Stimulated activated memory B cell treated with anti-CD40 and anti-IgM and Interleukin-4, amounts not matched to agents 10 μg/mL and 1 μg/mL and 100 μg/mL, for 72 hours (primary cell): Measurements from ENCODE around the gene METAP1D.

Experiments
- ATAC-seq: fragments of 150-1000 bp; cut with Tn5 transposase; 2 replicates; pipeline ENCODE4 v1.10.0; 2021
- H3K27ac Mint-ChIP-seq: one replicate; pipeline ENCODE4 v1.8.0; 2022; ENCODE audit warnings: mild to moderate bottlenecking, mixed read lengths
- H3K27me3 Mint-ChIP-seq: one replicate; pipeline ENCODE4 v1.8.0; 2022; ENCODE audit warnings: mixed read lengths
- H3K36me3 Mint-ChIP-seq: one replicate; pipeline ENCODE4 v1.8.0; 2022; ENCODE audit warnings: mixed read lengths
- H3K4me1 Mint-ChIP-seq: one replicate; pipeline ENCODE4 v1.8.0; 2022; ENCODE audit warnings: mixed read lengths
- H3K4me3 Mint-ChIP-seq: one replicate; pipeline ENCODE4 v1.8.0; 2022; ENCODE audit warnings: mild to moderate bottlenecking, moderate library complexity, mixed read lengths
- H3K9me3 Mint-ChIP-seq: one replicate; pipeline ENCODE4 v1.8.0; 2022; ENCODE audit warnings: mixed read lengths

Gene METAP1D

DNA sequence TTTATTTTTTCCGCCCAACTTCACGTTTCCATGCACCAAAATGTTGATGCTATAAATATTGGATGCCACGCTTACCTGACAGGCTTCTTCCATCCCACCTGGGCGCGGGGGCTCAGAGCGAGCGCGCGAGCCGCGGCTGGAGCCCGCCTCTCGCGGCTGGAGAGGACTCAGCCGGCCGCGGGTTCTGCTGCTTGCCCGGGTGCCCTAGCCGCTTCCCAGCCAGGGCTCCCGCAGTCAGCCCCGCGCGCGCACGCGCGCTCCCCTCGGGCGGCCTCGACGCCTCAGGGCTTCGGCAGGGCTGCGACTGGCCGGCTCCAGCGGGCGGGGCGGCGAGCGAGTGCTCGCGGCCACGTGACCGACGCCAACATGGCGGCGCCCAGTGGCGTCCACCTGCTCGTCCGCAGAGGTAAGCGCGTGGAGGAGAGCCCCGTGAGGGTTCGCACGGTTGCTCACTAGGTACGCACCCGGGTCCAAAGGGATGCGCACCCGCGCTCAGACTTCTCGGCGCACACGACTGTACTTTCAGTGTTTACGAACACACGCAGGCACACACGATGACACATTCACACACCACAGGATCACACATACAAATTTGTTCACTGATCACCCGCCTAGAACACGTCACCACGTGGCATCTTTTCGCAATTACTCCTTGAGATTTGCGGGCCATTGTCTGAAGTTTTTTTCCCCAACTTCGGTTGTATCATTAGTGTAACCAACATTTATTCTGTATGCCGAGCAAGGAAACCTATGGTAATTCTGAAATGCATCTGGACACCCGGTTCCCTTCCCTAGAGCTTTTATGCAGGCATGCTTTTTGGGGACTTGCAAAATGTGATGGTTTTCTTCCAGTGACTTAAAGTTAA lies at the start of gene METAP1D:
METAP1D (plus strand) TSS at position 350 of the 866 bp plus-strand sequence; CDS start at position 367, 17 bp downstream.
- Mint-ChIP-seq H3K4me3 (peak within 1 kb of the TSS; percentile 97), H3K27ac (peak within 1 kb of the TSS; percentile 95), H3K9me3 (no peaks in the 10 kb centered on the region), H3K4me1 (peaks cover 18% of the 10 kb centered on the region), H3K27me3 (no peaks in the 10 kb centered on the region), H3K36me3 (peaks cover 3% of the 10 kb centered on the region)
- ATAC-seq, result peak; percentile 99

DNA sequence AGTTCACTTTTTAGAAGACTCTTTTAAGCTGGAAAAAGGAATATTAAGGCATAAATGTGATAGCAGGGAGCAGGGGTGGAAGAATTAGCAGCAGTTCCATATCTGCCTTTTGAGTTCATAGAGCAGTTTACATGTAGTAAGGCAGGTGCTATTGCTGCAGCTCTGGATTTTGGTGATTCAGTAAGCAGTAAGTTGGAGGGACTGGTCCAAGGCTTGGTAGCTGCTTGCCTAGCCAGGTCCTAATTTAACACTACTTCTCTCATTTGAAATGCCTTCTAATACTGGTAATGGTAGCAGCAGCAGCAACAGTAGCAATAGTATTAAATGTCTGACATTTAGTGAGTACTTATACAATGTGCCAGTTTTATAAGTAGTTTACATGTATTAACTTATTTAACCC lies 47.5 kb upstream of the METAP1D start:
- H3K4me3 Mint-ChIP-seq, result no peak overlapping the region
- ATAC-seq, result no peak
- no peaks in the 10 kb centered on the region for H3K27me3 Mint-ChIP-seq
- no peaks in the 10 kb centered on the region for H3K9me3 Mint-ChIP-seq
- H3K4me1 Mint-ChIP-seq, result peaks cover 5% of the 10 kb centered on the region
- peaks cover 30% of the 10 kb centered on the region for H3K36me3 Mint-ChIP-seq
- no peak overlapping the region for H3K27ac Mint-ChIP-seq

DNA sequence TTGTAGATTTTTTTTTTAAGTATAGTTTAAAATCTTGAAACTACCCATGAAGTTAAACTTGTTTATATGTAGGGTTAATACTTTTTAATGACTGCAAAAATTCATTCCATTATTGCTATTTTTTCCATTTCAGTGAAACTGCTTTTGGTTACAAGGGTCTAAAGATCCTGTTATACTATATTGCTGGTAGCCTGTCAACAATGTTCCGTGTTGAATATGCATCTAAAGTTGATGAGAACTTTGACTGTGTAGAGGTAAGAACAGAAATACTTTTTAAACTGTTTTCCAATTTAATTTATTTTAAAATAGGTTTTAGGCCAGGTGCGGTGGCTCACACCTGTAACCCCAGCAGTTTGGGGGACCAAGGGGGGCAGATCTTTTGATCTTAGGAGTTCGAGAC lies 47.0 kb upstream of the METAP1D start:
- no peak overlapping the region for H3K27ac Mint-ChIP-seq
- no peaks in the 10 kb centered on the region for H3K9me3 Mint-ChIP-seq
- no peak for ATAC-seq
- H3K36me3 Mint-ChIP-seq, result peaks cover 34% of the 10 kb centered on the region
- H3K27me3 Mint-ChIP-seq, result no peaks in the 10 kb centered on the region
- no peak overlapping the region for H3K4me3 Mint-ChIP-seq
- peaks cover 5% of the 10 kb centered on the region for H3K4me1 Mint-ChIP-seq

DNA sequence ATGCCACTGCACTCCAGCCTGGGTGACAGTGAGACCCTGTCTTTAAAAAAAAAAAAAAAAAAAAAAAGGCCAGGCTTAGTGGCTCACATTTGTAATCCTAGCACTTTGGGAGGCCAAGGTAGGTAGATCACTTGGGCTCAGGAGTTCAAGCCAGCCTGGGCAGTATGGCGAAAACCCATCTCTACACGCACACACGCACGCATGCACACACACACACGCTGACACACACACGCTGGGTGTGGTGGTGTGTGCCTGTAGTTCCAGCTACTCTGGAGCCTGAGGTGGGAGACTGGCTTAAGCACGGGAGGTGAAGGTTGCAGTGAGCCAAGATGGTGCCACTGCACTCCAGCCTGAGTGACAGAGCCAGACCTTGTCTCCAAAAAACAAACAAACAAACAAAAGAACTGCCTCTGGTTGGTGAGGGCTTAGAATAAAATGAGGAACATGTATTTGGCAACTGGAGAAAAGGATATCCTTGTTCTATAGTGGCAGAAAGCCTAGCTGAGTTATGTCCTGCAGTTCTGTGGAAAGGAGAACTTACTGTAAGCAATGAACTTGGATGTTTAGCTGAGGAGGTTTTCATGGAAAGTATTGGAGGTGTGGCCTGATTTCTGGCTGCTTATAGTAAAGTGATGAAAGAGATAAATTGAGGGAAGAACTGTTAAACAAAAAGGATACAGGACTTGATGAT lies 43.5 kb upstream of the METAP1D start:
- no peak for ATAC-seq
- no peaks in the 10 kb centered on the region for H3K27me3 Mint-ChIP-seq

DNA sequence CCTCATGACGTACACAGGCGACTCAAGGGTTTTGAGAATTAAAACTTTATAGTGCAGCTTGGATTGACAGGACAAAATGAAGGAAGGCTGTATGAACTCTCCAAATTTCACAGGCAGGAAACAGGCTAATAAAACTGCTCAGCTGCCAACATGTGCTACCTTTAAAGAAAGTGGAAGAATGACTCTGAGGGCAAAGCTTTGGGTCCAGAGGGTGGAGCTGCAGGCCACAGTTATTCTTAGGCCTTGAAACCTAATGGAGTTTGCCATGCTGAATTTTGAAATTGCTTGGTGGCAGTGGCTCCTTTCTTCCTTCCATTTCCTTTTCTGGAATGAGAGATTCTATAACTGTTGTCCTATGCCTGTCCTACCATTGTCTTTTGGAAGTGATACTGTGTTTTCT lies 42.7 kb upstream of the METAP1D start:
- peaks cover 5% of the 10 kb centered on the region for H3K4me1 Mint-ChIP-seq
- no peak overlapping the region for H3K4me3 Mint-ChIP-seq
- H3K9me3 Mint-ChIP-seq, result no peaks in the 10 kb centered on the region
- H3K36me3 Mint-ChIP-seq, result peaks cover 47% of the 10 kb centered on the region
- H3K27ac Mint-ChIP-seq, result no peak overlapping the region
- no peak for ATAC-seq
- H3K27me3 Mint-ChIP-seq, result no peaks in the 10 kb centered on the region

More for the DNA sequence above, 43.5 kb upstream of the METAP1D start:
- H3K9me3 Mint-ChIP-seq, result no peaks in the 10 kb centered on the region
- no peak overlapping the region for H3K27ac Mint-ChIP-seq
- no peak overlapping the region for H3K4me3 Mint-ChIP-seq
- peaks cover 5% of the 10 kb centered on the region for H3K4me1 Mint-ChIP-seq
- peaks cover 47% of the 10 kb centered on the region for H3K36me3 Mint-ChIP-seq

DNA sequence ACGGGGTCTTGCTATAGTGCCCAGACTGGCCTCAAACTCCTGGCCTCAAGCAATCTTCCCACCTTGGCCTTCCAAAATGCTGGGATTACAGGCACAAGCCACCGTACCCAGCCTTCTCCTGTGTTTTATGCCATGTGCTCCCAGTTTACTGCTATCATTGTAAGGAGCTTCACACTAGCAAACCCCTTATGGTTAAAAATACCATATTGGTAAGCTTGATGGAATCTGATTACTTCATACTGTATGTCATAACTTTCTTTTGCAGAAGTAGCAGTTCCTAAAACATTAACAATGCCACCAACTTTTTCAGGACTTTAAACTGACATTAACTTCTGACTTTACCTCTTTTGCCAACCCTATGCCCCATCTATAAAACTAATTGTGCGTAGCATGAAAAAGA lies 41.3 kb upstream of the METAP1D start:
- Mint-ChIP-seq H3K36me3 (peaks cover 47% of the 10 kb centered on the region), H3K27ac (no peak overlapping the region), H3K4me1 (peaks cover 5% of the 10 kb centered on the region), H3K9me3 (no peaks in the 10 kb centered on the region), H3K27me3 (no peaks in the 10 kb centered on the region), H3K4me3 (no peak overlapping the region)
- ATAC-seq, result no peak

DNA sequence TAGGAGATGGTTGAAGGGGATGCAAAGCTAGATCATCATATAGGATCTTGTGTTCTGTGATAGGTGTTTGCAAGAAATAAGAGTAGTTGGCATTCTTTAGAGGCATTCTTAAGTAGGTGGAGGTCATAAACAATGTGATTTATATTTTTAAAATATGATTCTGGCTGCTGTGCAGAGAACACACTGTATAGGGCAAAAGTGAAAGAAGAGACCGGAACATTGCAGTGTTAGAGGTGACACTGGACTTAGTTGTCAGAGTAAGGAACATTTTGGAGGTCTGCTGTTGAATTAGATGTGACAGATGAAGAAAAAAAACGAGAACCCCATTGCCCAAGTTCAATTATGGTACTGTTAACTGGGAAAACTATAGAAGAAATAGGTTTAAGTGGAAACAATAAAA lies 39.8 kb upstream of the METAP1D start:
- Mint-ChIP-seq H3K9me3 (no peaks in the 10 kb centered on the region), H3K4me1 (no peaks in the 10 kb centered on the region), H3K27ac (no peak overlapping the region), H3K36me3 (peaks cover 44% of the 10 kb centered on the region), H3K27me3 (no peaks in the 10 kb centered on the region), H3K4me3 (no peak overlapping the region)
- ATAC-seq, result no peak

DNA sequence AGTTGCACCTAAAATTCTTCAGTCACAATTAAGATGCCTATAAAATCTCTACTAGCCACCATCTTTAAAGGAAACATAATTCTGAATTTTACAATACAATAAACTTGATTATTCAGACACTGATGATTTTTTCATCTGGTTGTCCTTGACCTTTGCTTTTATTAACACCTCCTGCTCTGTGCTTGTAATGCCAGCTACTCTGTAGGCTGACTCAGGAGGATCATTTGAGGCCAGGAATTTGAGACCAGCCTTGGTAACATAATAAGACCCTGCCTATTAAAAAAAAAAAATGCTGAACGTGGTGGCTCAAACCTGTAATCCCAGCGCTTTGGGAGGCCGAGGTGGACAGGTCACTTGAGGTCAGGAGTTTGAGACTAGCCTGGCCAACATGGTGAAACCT lies 39.2 kb upstream of the METAP1D start:
- no peak for ATAC-seq
- Mint-ChIP-seq H3K27me3 (no peaks in the 10 kb centered on the region), H3K27ac (no peak overlapping the region), H3K4me1 (no peaks in the 10 kb centered on the region), H3K36me3 (peaks cover 42% of the 10 kb centered on the region), H3K9me3 (no peaks in the 10 kb centered on the region), H3K4me3 (no peak overlapping the region)

DNA sequence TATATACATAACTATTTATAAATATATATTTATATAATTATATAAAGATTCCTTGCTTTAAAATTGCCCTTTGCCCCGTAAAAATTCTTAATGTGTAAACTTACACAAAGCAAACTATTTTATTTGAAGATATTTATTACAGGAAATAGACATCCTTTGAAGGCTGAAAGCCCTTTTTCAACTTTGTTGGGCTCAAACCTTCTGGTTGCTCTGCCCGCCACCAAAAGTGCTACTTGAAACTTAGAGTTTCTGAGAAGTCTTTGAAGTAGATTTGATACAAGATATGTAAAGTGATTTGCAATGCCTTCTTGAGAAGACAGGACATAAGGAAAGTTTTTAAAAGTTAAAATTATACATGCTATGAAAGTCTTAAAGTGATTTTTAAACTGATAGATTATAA lies 36.6 kb upstream of the METAP1D start:
- H3K27ac Mint-ChIP-seq, result no peak overlapping the region
- H3K36me3 Mint-ChIP-seq, result peaks cover 38% of the 10 kb centered on the region
- no peak overlapping the region for H3K4me3 Mint-ChIP-seq
- H3K9me3 Mint-ChIP-seq, result no peaks in the 10 kb centered on the region
- no peaks in the 10 kb centered on the region for H3K27me3 Mint-ChIP-seq
- no peaks in the 10 kb centered on the region for H3K4me1 Mint-ChIP-seq
- ATAC-seq, result no peak

DNA sequence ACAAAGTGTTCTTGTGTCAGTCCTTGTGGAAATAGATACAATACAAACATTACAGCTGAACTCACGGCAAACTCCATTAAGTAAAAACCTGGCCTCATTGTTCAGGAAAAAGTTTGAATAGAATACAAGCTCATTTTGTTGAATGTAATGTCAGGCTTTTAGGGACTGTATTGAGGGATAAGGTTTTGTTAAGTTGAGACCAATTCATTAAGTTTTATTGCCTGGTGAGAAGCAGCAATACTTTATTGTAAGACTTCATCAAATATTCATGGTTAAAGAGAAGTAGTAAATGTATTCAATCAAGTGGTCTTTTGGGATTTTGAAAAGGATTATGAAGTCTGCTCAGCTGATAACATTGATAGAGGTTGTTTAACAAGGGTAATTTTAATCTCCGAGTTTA lies 35.4 kb upstream of the METAP1D start:
- Mint-ChIP-seq H3K4me3 (no peak overlapping the region), H3K27me3 (no peaks in the 10 kb centered on the region), H3K27ac (no peak overlapping the region), H3K4me1 (no peaks in the 10 kb centered on the region), H3K9me3 (no peaks in the 10 kb centered on the region), H3K36me3 (peaks cover 34% of the 10 kb centered on the region)
- no peak for ATAC-seq

DNA sequence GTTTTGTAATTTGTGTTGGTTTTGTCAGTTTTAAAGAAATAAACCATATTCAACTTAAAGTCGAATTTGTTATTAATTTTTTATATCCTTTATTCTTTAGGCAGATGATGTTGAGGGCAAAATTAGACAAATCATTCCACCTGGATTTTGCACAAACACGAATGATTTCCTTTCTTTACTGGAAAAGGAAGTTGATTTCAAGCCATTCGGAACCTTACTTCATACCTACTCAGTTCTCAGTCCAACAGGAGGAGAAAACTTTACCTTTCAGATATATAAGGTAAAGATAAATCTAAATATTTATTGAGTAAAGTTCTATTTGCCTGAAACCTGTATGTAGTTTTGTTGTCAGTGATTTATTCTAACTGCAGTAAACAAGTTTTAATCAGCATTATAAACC lies 34.5 kb upstream of the METAP1D start:
- no peaks in the 10 kb centered on the region for H3K27me3 Mint-ChIP-seq
- H3K4me1 Mint-ChIP-seq, result no peaks in the 10 kb centered on the region
- no peak overlapping the region for H3K4me3 Mint-ChIP-seq
- no peaks in the 10 kb centered on the region for H3K9me3 Mint-ChIP-seq
- H3K36me3 Mint-ChIP-seq, result peaks cover 32% of the 10 kb centered on the region
- no peak overlapping the region for H3K27ac Mint-ChIP-seq
- ATAC-seq, result no peak

DNA sequence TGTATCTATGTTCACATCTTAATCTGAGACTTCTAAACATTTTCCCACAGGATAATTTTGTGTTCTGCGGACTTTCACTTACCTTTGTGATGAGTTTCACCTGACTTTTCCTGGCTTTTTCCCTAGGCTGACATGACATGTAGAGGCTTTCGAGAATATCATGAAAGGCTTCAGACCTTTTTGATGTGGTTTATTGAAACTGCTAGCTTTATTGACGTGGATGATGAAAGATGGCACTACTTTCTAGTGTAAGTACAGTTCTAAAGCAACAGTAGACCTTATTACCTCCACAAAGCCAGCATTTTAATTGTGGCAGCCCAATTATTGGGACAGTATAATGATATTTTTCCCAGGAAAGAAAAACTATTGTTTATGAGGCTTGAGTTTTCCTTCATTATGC lies 34.1 kb upstream of the METAP1D start:
- no peaks in the 10 kb centered on the region for H3K9me3 Mint-ChIP-seq
- no peak overlapping the region for H3K4me3 Mint-ChIP-seq
- no peaks in the 10 kb centered on the region for H3K4me1 Mint-ChIP-seq
- no peak overlapping the region for H3K27ac Mint-ChIP-seq
- H3K36me3 Mint-ChIP-seq, result peaks cover 33% of the 10 kb centered on the region
- no peak for ATAC-seq
- no peaks in the 10 kb centered on the region for H3K27me3 Mint-ChIP-seq

DNA sequence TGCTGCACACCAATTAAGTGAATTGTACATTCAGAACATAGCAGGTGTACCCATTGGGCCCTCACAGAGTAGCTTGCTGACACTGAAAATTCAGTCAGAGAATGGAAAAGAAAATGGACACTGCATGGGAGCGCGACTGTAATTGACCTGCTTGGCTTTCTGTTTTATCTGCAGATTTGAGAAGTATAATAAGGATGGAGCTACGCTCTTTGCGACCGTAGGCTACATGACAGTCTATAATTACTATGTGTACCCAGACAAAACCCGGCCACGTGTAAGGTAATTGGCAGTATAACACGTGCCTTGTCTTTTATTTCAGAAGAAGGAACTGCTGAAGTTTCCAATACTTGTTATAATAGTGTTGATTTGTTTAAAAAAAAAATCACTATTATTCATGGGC lies 33.5 kb upstream of the METAP1D start:
- H3K9me3 Mint-ChIP-seq, result no peaks in the 10 kb centered on the region
- ATAC-seq, result no peak
- no peaks in the 10 kb centered on the region for H3K4me1 Mint-ChIP-seq

DNA sequence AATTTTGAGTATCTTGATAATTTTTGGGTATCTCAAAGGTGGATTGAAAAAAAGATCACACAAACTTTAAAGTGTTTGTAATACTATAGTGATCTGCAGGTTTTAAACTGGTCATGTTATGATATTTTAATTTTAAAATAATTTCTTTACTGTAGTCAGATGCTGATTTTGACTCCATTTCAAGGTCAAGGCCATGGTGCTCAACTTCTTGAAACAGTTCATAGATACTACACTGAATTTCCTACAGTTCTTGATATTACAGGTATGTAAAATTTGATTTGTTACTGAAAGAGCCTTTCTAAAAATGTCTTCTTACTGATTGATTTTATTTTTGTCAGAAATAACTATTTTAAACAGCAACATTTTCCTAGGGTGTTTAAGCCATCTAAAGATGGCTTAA lies 33.1 kb upstream of the METAP1D start:
- Mint-ChIP-seq H3K27me3 (no peaks in the 10 kb centered on the region), H3K4me1 (no peaks in the 10 kb centered on the region), H3K27ac (no peak overlapping the region), H3K36me3 (peaks cover 40% of the 10 kb centered on the region), H3K9me3 (no peaks in the 10 kb centered on the region), H3K4me3 (no peak overlapping the region)
- no peak for ATAC-seq

More for the DNA sequence above, 33.5 kb upstream of the METAP1D start:
- Mint-ChIP-seq H3K4me3 (no peak overlapping the region), H3K36me3 (peaks cover 36% of the 10 kb centered on the region), H3K27me3 (no peaks in the 10 kb centered on the region), H3K27ac (no peak overlapping the region)

DNA sequence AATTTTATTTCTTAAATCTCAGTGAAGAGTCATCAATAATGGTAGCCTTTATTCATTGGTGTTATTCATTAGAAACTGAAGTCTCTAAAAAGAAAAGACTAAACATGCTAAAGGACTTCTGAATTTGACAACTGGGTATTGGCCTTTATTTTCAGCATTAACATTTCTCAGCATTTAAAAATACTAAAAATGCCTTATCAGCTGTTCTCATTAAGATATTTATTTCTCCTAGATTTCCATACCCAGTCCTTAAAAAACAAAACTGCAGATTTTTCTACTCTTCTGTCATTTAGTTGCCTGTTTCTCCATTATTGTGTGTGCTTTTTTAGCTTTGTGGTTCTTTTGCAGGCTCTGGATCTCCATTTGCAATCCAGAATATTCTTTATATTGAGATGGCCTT lies 31.2 kb upstream of the METAP1D start:
- H3K4me3 Mint-ChIP-seq, result no peak overlapping the region
- peaks cover 57% of the 10 kb centered on the region for H3K36me3 Mint-ChIP-seq
- no peaks in the 10 kb centered on the region for H3K9me3 Mint-ChIP-seq
- H3K27ac Mint-ChIP-seq, result no peak overlapping the region
- H3K27me3 Mint-ChIP-seq, result no peaks in the 10 kb centered on the region
- no peak for ATAC-seq
- H3K4me1 Mint-ChIP-seq, result no peaks in the 10 kb centered on the region
